ENCODE data around the gene SOBP. TPM values are rescaled to one million over a fixed set of nuclear protein-coding genes. Genes with fewer than 3 reads are reported as not detected.

Gene SOBP
- under 1 TPM; 0.27 to 0.31 TPM for total RNA-seq

DNA sequence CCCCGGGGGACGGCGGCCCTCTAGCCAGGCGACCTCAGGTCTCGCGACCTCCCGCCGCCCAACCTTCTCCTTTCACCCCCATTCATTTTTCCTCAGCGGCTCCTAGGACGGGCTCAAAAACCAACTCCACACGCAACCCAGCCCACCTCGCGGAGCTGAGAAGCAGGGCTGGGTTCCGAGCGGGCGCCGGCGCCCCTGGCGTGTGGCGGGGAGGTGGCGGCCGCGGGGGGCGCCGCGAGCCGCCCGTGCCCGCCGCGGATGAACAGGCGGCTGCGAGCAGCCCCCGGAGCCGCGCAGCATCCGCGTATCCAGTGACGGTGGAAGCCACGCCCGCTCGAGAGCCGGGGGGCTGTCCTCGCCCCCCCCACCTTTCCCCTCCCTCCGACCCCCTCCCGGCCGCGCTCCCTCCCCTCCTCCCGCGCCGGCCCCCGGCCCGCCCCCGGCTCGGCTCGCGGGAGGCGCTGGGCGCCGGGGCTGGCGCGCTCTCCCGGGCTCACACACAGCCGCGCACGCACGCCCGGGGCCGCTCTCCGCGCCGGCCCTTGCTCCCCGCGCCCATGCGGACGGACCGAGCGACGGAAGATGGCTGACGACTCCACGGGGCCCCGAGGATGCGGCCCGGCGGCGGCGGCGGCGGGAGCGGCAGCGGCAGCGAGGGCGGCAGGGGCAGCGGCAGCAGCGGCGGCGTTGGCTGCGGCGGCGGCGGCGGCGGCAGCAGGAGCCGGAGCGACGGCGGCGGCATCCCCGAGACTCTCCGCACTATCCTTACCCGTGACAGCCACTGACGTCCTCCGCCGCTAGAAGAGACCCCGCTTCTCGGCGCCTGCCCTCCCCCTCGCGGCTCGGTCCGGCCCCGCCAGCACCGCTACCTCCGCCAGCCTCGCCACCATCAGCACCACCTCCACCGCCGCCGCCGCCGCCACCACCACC is at the start of gene SOBP:
Gene SOBP, plus strand, starts transcription at position 482 of the 930 bp plus-strand sequence. CDS start 500 bp downstream, outside the sequence.
- ChIA-PET CTCF (interaction anchor here (1.0 to 1.8 kb wide), 2 partner anchors 15 to 31 kb away, joined by 3 to 5 read pairs; partner anchors contain the start of gene PDSS2), POLR2A (no interaction called here)
- peak; percentile 22 for DNase-seq
- no peaks in the 10 kb centered on the region for H3K36me3 Mint-ChIP-seq (ENCODE audit: low read depth)
- H3K4me1 Mint-ChIP-seq, result peaks cover 22% of the 10 kb centered on the region
- no peaks in the 10 kb centered on the region for H3K9me3 Mint-ChIP-seq
- no peak within 1 kb of the TSS for H3K27ac Mint-ChIP-seq
- peak within 1 kb of the TSS; percentile 77 for H3K4me3 Mint-ChIP-seq
- peaks cover 49% of the 10 kb centered on the region for H3K27me3 Mint-ChIP-seq

GRCh38 chr6:107440936-107441335 is 49.0 kb upstream of the SOBP start:
- no peak for DNase-seq
- H3K4me1 Mint-ChIP-seq, result no peaks in the 10 kb centered on the region
- H3K4me3 Mint-ChIP-seq, result no peak overlapping the region
- ChIA-PET POLR2A (no interaction called here), CTCF (interaction anchor here (1.1 kb wide), 1 partner anchor 13 kb away, joined by 3 read pairs; no protein-coding TSS in a partner anchor)
- H3K27me3 Mint-ChIP-seq, result no peaks in the 10 kb centered on the region
- H3K36me3 Mint-ChIP-seq (ENCODE audit: low read depth), result peaks cover 10% of the 10 kb centered on the region
- H3K27ac Mint-ChIP-seq, result no peak overlapping the region
- H3K9me3 Mint-ChIP-seq, result peaks cover 3% of the 10 kb centered on the region

- Mint-ChIP-seq H3K9me3 (peaks cover 7% of the 10 kb centered on the region), H3K4me1 (peaks cover under 1% of the 10 kb centered on the region), H3K4me3 (no peak overlapping the region), H3K27ac (no peak overlapping the region), H3K27me3 (no peaks in the 10 kb centered on the region), H3K36me3 (ENCODE audit: low read depth) (peaks cover 14% of the 10 kb centered on the region)
- no peak for DNase-seq
- ChIA-PET CTCF (no interaction called here), POLR2A (no interaction called here)
Measured at GRCh38 chr6:107441682-107442081, 48.2 kb upstream of the SOBP start.

GRCh38 chr6:107442938-107443607 is 46.8 kb upstream of the SOBP start:
- H3K4me3 Mint-ChIP-seq, result no peak overlapping the region
- H3K36me3 Mint-ChIP-seq (ENCODE audit: low read depth), result peaks cover 22% of the 10 kb centered on the region
- peaks cover 16% of the 10 kb centered on the region for H3K9me3 Mint-ChIP-seq
- CTCF ChIA-PET, result interaction anchor here (0.6 to 1.6 kb wide), 3 partner anchors 11 to 169 kb away, joined by 3 to 5 read pairs (median 3); partner anchors contain the start of gene PDSS2
- H3K4me1 Mint-ChIP-seq, result peaks cover 1% of the 10 kb centered on the region
- no peaks in the 10 kb centered on the region for H3K27me3 Mint-ChIP-seq
- H3K27ac Mint-ChIP-seq, result no peak overlapping the region
- no peak for DNase-seq
- POLR2A ChIA-PET, result no interaction called here

DNA sequence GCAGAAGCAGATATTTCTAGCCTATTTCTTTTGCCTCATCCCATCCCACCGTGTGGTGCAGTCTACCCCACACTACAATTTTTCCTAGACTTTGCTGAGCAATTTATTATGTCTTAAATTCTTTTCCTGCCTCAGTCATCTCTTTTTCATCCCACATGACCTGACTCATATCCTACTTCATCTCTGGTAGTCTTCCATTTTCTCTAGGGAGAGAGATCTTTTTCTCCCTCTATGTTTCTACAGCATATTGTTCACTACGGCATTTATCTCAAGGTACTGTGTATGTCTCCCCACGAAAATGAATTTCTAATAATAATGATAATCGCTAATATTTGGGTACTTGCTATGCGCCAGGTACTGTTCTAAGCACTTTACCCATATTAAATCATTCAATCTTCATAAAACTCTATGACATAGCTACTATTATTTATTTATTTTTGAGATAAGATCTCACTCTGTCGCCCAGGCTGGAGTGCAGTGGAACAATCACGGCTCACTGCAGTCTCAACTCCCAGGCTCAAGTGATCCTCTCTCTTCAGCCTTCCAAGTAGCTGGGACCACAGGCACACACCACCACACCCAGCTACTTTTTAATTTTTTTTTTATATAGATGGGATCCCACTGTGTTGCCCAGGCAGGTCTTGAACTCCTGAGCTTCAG is 46.2 kb upstream of the SOBP start:
- Mint-ChIP-seq H3K27me3 (no peaks in the 10 kb centered on the region), H3K4me1 (peaks cover 1% of the 10 kb centered on the region), H3K36me3 (ENCODE audit: low read depth) (peaks cover 28% of the 10 kb centered on the region), H3K9me3 (peaks cover 23% of the 10 kb centered on the region), H3K4me3 (no peak overlapping the region), H3K27ac (no peak overlapping the region)
- DNase-seq, result no peak
- ChIA-PET POLR2A (no interaction called here), CTCF (interaction anchor here (0.6 to 1.6 kb wide), 3 partner anchors 11 to 170 kb away, joined by 3 to 5 read pairs (median 3); partner anchors contain the start of gene PDSS2)

DNA sequence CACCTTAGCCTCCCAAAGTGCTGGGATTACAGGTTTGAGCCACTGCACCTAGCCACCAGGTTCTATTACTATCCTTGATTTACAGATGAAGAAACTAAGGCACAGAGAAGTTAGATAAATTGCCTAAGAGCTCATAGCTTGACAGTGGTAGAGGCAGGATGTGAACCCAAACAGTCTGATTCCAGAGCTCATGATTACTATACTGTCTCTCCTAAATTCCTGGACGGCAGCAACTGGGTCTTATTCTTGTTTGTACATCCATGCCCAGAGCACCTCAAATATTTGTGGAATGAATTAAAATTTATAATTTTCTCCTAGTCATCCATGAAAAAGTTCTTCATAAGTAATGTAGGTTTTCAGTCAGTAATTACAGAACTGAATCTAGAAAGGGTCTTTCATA is 45.6 kb upstream of the SOBP start:
- CTCF ChIA-PET, result interaction anchor here (1.6 kb wide), 1 partner anchor 15 kb away, joined by 3 read pairs; the partner anchor contains the start of gene PDSS2
- H3K9me3 Mint-ChIP-seq, result peaks cover 28% of the 10 kb centered on the region

GRCh38 chr6:107447663-107448216 is 42.2 kb upstream of the SOBP start:
- ChIA-PET POLR2A (no interaction called here), CTCF (interaction anchor here (0.5 kb wide), 1 partner anchor 11 kb away, joined by 4 read pairs; no protein-coding TSS in a partner anchor)
- H3K36me3 Mint-ChIP-seq (ENCODE audit: low read depth), result peaks cover 38% of the 10 kb centered on the region
- no peak overlapping the region for H3K27ac Mint-ChIP-seq
- no peak for DNase-seq
- no peaks in the 10 kb centered on the region for H3K27me3 Mint-ChIP-seq
- H3K4me3 Mint-ChIP-seq, result no peak overlapping the region
- H3K9me3 Mint-ChIP-seq, result peaks cover 42% of the 10 kb centered on the region
- H3K4me1 Mint-ChIP-seq, result peaks cover 1% of the 10 kb centered on the region

More for the DNA sequence above, 45.6 kb upstream of the SOBP start:
- Mint-ChIP-seq H3K36me3 (ENCODE audit: low read depth) (peaks cover 29% of the 10 kb centered on the region), H3K4me3 (no peak overlapping the region), H3K27ac (no peak overlapping the region), H3K4me1 (peaks cover 1% of the 10 kb centered on the region), H3K27me3 (no peaks in the 10 kb centered on the region)
- POLR2A ChIA-PET, result no interaction called here
- DNase-seq, result no peak

- POLR2A ChIA-PET, result no interaction called here
- Mint-ChIP-seq H3K4me1 (peaks cover 1% of the 10 kb centered on the region), H3K27me3 (no peaks in the 10 kb centered on the region), H3K4me3 (no peak overlapping the region), H3K36me3 (ENCODE audit: low read depth) (peaks cover 41% of the 10 kb centered on the region), H3K9me3 (peaks cover 42% of the 10 kb centered on the region), H3K27ac (no peak overlapping the region)
- CTCF ChIA-PET, result no interaction called here
- DNase-seq, result no peak
Measured at GRCh38 chr6:107448776-107449175, 41.1 kb upstream of the SOBP start.

DNA sequence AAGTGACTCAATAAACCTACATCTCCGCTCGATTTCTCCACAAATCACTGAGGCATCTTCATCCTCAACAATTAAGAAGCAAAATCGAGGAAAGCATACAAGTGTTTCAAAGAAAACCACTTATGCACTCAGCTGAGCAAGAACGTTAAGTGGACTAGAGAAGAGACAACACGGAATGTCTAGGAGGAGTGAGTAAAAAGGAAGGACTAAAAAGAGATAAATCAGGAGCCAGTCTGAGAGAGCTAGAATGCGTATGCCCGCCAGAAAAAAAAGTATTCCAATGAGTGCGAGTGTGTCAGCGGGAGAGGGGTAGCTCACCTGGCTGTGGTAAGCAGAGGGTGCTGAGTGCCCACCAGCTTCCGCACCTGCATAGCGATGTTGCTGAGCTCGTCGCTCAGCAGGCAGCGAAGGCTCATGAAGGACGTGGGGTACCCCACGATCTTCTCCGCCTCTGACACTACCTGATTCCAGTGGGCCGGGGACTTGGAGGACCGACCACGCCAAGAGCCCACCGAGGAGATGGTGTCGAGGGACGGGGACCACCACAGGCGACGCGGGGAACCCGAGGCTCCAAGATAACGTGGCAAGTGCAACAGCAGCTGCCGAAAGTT is 31.1 kb upstream of the SOBP start:
- Mint-ChIP-seq H3K4me1 (peaks cover 17% of the 10 kb centered on the region), H3K36me3 (ENCODE audit: low read depth) (peaks cover 3% of the 10 kb centered on the region), H3K27ac (peak overlapping the region; percentile 89), H3K4me3 (peak overlapping the region; percentile 84), H3K27me3 (no peaks in the 10 kb centered on the region), H3K9me3 (no peaks in the 10 kb centered on the region)
- POLR2A ChIA-PET, result interaction anchor here (0.7 kb wide), 1 partner anchor 78 kb away, joined by 3 read pairs; no protein-coding TSS in a partner anchor
- CTCF ChIA-PET, result interaction anchor here (0.6 to 1.2 kb wide), 6 partner anchors 14 to 430 kb away, joined by 3 read pairs; no protein-coding TSS in a partner anchor
- no peak for DNase-seq

DNA sequence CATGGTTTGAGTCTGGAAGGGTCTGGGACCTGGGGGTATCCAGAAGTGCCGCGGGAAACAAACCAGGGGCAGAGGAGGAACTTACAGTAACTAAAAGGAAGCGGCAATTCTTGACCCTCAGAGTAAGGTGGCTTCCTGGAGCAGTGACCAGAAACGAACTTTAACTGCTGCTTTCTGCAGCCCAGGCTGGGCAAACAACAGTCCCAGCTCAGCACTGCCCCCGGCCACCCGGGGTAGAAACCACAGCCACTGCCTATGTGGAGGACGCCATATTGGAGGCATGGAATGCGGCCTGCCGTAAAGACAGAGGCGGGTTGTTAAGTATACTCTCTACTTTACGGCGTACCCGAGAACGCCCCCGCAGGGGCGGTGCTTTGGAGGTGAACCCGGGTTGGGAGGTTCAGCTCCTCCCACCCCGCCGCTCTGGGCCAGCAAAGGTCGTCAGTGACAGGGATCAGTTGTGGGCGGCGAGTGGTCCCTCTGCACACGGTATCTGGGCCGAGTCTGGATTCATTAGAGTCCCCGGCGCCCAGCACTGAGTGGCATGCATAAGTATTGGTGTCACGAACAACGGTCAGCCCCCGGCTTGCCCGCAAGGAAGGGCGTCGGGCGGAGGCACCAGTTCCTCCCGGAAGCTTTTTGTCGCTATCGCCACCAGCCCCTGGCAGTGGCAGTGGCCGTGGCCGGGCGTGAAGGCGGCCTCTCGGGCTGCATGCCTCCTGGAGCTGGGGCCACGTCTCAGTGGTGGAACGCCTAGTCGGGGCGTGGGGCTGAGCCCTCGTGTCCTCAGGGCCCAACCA is 30.4 kb upstream of the SOBP start, which contains the start of gene PDSS2:
Gene PDSS2, minus strand, starts transcription at position 282 of the 800 bp plus-strand sequence. Its CDS starts 279 bp downstream, at position 3.
- no peaks in the 10 kb centered on the region for H3K27me3 Mint-ChIP-seq
- DNase-seq, result peak; percentile 99
- H3K4me3 Mint-ChIP-seq, result peak within 1 kb of the TSS; percentile 84
- peak within 1 kb of the TSS; percentile 89 for H3K27ac Mint-ChIP-seq
- CTCF ChIA-PET, result interaction anchor here (0.6 to 1.2 kb wide), 7 partner anchors 11 to 335 kb away, joined by 3 read pairs; no protein-coding TSS in a partner anchor
- no peaks in the 10 kb centered on the region for H3K9me3 Mint-ChIP-seq
- POLR2A ChIA-PET, result interaction anchor here (0.5 to 1.0 kb wide), 4 partner anchors 79 to 198 kb away, joined by 3 read pairs; no protein-coding TSS in a partner anchor
- peaks cover 3% of the 10 kb centered on the region for H3K36me3 Mint-ChIP-seq (ENCODE audit: low read depth)
- H3K4me1 Mint-ChIP-seq, result peaks cover 17% of the 10 kb centered on the region

DNA sequence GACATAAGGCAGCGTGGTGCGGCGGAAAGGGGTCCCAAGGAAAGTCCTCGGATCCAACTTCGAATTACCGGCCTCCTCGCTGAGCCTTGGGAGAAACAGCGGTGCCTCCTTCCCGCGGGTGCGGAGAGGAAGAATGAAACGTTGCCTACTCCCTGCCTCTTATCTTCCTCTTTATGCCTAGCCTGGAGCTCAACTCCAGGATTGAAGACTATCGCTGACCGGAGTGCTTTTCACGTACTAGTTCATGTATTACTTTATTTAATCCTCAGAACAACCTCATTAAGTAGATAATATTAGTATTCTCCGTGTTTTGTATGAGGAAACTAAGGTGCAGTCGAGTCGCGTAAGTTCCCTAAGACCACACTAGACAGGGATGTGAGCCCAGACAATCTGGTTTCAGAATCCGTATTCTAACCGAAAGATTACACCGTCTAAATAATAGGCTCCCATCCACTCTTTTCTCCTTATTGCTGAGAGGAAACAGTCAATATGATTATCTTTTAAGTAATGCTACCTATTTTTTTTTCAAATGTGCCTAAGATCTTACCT is 29.8 kb upstream of the SOBP start:
- Mint-ChIP-seq H3K9me3 (no peaks in the 10 kb centered on the region), H3K4me3 (peak overlapping the region; percentile 84), H3K36me3 (ENCODE audit: low read depth) (peaks cover 3% of the 10 kb centered on the region), H3K4me1 (peaks cover 17% of the 10 kb centered on the region), H3K27me3 (no peaks in the 10 kb centered on the region), H3K27ac (peak overlapping the region; percentile 89)
- ChIA-PET CTCF (interaction anchor here (0.6 to 1.4 kb wide), 5 partner anchors 10 to 28 kb away, joined by 3 to 5 read pairs (median 3); no protein-coding TSS in a partner anchor), POLR2A (interaction anchor here (0.5 to 1.0 kb wide), 3 partner anchors 107 to 197 kb away, joined by 3 read pairs; no protein-coding TSS in a partner anchor)
- DNase-seq, result no peak
